SK-N-MC (cell line): ENCODE data around the gene PAPSS1.
A peak's percentile ranks its signal among the peaks of the same experiment; 100 is the strongest.

Experiments used
- DNase-seq: peaks from one replicate; pipeline ENCODE4 v3.0.0-alpha.2; 2011; ENCODE audit warnings: low read depth, low spot score
- H3K27ac ChIP-seq: fragments of 200-600 bp; sonication (generic); 2 replicates; pipeline ENCODE4 v1.5.1; 2016; ENCODE audit warnings: mixed run types
- H3K36me3 ChIP-seq: fragments of 200-600 bp; sonication (generic); 2 replicates; pipeline ENCODE4 v1.6.1; 2017; ENCODE audit warnings: antibody characterized with exemption, low read length, mixed read lengths; ENCODE audit not compliant: insufficient read depth
- H3K4me3 ChIP-seq: fragments of 200-600 bp; sonication (generic); 2 replicates; pipeline ENCODE4 v1.5.1; 2016
- H3K9ac ChIP-seq: fragments of 200-600 bp; sonication (generic); 2 replicates; pipeline ENCODE4 v1.8.0; 2017; ENCODE audit warnings: mixed run types, mixed read lengths; ENCODE audit not compliant: insufficient read length
- H3K9me3 ChIP-seq: fragments of 200-600 bp; sonication (generic); 2 replicates; pipeline ENCODE4 v1.6.1; 2017; ENCODE audit warnings: low read depth, mild to moderate bottlenecking, antibody characterized with exemption, low read length, moderate library complexity, mixed read lengths
- EZH2 ChIP-seq: fragments of 200-600 bp; sonication (generic); IDR thresholded peaks from one replicate; pipeline ENCODE4 v1.6.1; 2017; ENCODE audit warnings: antibody characterized with exemption
- FOXP2 ChIP-seq: optimal IDR thresholded peaks from 2 replicates; pipeline ENCODE3; 2011; ENCODE audit warnings: mild to moderate bottlenecking, moderate library complexity; ENCODE audit not compliant: insufficient read depth; ENCODE audit errors: extremely low read length, control extremely low read depth
- POLR2AphosphoS5 ChIP-seq: IDR thresholded peaks from 2 replicates; pipeline ENCODE4 v1.6.1; 2012; ENCODE audit warnings: mild to moderate bottlenecking, low read depth, low read length, borderline replicate concordance

Gene PAPSS1

DNA sequence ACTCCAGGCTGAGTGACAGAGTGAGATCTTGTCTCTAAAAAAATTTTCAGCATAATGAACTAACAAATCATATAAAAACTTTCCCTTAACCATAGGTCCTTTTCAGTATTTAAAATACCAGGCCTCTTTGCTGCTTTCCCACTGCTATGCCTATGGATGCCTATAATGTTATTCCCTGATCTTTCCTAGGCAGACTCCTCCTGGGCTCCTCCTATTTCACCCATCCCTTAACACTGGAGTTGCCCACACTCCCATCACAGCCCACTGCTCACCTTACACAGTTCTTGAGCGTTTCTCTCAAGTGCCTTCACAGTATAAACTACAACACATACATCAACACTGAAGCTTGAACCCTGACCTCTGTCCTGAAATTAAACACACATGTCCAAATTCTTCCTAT is 31.6 kb downstream of the PAPSS1 start:
- TF ChIP-seq POLR2AphosphoS5 = no peak
- TF ChIP-seq EZH2 = no peak
- no peak for TF ChIP-seq FOXP2
- H3K9ac ChIP-seq = no peak overlapping the region
- H3K36me3 ChIP-seq = peaks cover 48% of the 10 kb centered on the region
- no peak overlapping the region for H3K4me3 ChIP-seq
- no peak overlapping the region for H3K27ac ChIP-seq
- no peak for DNase-seq
- no peaks in the 10 kb centered on the region for H3K9me3 ChIP-seq

DNA sequence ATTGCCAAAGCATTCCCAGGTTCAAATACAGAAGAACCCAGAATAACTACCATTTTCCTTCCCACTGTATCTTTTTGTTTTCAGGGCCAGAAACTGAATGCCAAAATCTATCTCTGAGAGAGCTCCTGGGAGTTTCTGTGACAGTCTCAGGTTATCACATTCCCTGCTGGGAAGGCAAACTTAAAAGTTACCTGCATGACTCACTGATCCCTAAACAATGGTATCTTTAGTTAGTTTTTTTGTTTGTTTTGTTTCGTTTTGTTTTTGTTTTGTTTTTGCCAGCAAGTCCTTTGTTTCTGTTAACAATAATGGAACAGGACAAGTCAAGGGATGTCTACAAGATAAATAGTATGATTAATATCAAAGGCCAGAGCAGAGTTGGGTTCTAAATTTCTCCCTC is 34.3 kb downstream of the PAPSS1 start:
- no peak overlapping the region for H3K27ac ChIP-seq
- H3K36me3 ChIP-seq = peaks cover 34% of the 10 kb centered on the region
- no peak for TF ChIP-seq EZH2
- TF ChIP-seq FOXP2 = no peak
- no peak for TF ChIP-seq POLR2AphosphoS5
- no peak for DNase-seq
- H3K9me3 ChIP-seq = no peaks in the 10 kb centered on the region
- H3K9ac ChIP-seq = no peak overlapping the region
- no peak overlapping the region for H3K4me3 ChIP-seq

DNA sequence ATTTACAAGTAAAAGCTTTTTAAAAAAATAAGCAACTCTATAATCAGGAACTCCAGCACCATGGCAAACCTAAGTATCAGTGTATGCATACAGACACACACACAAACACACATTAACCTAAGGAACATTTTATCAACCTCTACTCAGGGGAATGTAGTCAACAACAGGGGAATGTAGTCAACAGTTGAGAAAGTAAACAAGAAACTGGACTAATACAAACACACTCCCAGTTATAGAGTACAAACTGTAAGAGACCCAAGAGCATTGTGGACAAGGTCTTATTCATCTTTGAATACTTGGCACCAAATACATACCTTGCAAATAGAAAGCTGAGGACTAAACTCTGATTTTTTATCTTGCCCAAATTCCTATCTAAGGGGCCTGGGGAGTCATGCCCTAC is 36.2 kb downstream of the PAPSS1 start:
- Histone ChIP-seq H3K9ac (no peak overlapping the region), H3K27ac (no peak overlapping the region), H3K36me3 (peaks cover 45% of the 10 kb centered on the region), H3K4me3 (no peak overlapping the region), H3K9me3 (no peaks in the 10 kb centered on the region)
- TF ChIP-seq FOXP2 = no peak
- TF ChIP-seq EZH2 = no peak
- TF ChIP-seq POLR2AphosphoS5 = no peak
- DNase-seq = no peak

DNA sequence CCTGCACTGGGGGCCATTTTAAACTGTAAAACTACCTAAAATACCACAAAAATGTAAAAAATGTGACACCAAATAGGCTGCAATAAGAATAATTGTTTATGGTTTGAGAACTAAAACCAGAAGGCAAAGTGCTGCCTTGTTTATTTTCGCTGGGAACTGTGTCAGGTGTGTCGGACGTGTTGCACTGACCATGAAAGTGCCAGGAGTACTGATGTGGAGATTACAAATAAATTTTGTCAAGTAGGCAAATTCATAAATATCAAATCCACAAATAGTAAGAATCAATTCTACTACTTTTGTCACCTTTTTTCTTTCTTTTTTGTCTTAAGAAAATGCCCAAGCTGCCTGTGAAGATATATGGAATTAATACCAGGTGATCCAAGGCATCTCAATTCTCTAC is 37.7 kb downstream of the PAPSS1 start:
- H3K4me3 ChIP-seq = no peak overlapping the region
- no peak for DNase-seq
- TF ChIP-seq FOXP2 (no peak), POLR2AphosphoS5 (no peak), EZH2 (no peak)
- H3K9ac ChIP-seq = no peak overlapping the region
- H3K36me3 ChIP-seq = peaks cover 56% of the 10 kb centered on the region
- no peak overlapping the region for H3K27ac ChIP-seq
- H3K9me3 ChIP-seq = no peaks in the 10 kb centered on the region

DNA sequence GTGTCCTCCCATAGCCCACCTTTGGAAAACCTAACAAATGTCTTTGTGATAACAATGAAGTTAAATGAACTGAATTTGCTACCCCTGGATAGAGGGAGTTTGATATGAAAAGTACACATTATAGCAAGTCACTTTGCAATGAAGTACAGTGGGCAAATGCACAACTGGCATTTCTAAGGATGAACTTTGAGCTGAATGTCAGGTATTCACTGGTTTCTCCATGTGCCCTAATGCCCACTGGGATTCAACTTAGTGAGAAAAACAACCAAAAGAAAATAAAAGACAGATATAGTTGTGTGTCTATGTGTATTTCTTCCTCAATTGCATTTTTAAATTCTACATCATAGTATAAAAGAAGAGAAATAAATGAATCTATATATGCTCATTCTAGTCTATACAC is 51.0 kb downstream of the PAPSS1 start:
- Histone ChIP-seq H3K4me3 (no peak overlapping the region), H3K27ac (no peak overlapping the region), H3K9ac (no peak overlapping the region), H3K36me3 (no peaks in the 10 kb centered on the region; the same call in none of the 2 replicates), H3K9me3 (no peaks in the 10 kb centered on the region)
- DNase-seq = no peak
- no peak for TF ChIP-seq EZH2
- no peak for TF ChIP-seq POLR2AphosphoS5
- TF ChIP-seq FOXP2 = no peak

DNA sequence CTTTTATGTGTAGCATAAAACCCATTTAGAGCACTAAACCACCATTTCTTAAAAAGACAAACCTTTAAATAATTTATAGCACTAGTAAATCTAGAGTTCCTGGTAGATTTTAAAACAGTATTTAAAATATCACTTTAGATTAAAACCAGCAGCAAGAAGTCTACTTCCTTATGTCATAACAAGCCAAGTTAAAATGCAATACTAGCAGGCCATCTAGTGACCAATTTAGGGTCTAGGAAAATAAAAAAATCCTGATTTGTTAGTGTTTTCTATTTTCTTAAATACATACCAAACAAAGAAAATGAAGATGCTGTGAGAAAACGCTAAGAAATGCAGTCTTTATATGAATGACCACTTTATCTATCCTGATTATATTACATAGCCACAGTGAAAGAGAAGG is 53.9 kb downstream of the PAPSS1 start:
- DNase-seq = peak; percentile 34
- Histone ChIP-seq H3K9me3 (no peaks in the 10 kb centered on the region), H3K27ac (peak overlapping the region; percentile 75), H3K36me3 (no peaks in the 10 kb centered on the region; the same call in 1 of the 2 replicates), H3K9ac (peak overlapping the region; percentile 54), H3K4me3 (peak overlapping the region; percentile 31; the same call in 1 of the 2 replicates)
- TF ChIP-seq EZH2 (no peak), POLR2AphosphoS5 (no peak), FOXP2 (no peak)

DNA sequence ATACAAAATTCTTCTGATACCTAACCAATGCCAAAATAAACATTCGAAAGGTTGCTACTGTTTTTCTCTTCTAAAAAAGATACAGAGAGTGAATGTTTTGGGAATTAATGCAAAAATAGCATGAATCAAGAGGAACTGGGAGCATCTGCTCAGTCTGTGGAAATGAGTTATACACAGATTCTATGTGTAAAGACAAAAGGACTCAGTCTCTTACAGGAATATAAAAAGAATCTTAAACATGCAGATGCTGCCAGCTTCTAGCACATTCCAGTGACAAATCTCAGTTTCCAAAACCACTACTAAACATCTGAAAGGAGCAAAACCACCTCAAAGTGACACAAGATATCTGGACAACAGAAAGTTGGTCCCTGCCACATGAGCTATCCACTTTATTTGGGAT is 55.0 kb downstream of the PAPSS1 start:
- no peak overlapping the region for H3K4me3 ChIP-seq
- no peak overlapping the region for H3K27ac ChIP-seq
- H3K36me3 ChIP-seq = no peaks in the 10 kb centered on the region; the same call in 1 of the 2 replicates
- H3K9me3 ChIP-seq = no peaks in the 10 kb centered on the region
- no peak for DNase-seq
- TF ChIP-seq EZH2 (no peak), POLR2AphosphoS5 (no peak), FOXP2 (no peak)
- no peak overlapping the region for H3K9ac ChIP-seq

DNA sequence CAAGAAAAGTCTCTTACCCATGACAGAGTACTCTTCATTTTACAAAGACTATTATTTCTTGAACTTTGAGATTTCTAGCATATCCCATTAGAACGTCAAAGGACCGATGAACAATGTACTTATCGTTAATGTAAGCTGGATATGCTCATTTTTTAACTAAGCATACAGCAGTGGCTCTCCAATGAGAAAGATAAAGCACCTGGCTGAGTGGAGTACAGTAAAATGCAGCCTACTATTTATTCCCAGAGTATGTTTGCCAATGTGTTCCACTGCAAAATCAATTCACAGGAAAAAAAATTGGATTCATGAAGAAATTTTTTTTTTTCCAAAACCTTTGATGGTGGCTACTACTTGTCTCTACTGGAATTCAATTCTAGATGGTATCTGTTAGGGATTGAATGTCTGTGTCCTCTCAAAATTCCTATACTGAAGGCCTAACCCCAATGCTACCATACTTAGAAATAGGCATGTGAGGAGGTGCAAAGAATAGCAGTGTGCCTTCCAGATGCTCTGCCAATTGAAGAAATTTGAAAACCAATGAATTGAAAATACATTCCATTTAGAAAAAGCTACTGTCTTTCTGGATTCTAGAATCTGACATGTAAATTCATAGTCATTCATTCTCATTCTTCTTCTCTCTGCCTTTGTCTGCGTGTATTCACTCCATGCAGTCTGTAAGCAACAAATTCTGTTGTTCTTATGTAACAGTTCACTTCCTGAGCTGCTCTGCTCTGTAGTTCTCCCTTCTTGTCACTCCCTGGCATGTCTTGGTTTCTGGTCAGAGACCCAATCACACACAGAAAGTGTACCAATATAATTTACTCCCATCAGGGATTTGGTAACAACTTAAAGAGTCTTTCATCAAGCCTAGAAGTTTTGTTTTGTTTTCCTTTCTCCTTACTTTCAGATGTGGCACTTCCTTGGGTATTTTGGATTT is 61.4 kb downstream of the PAPSS1 start:
- DNase-seq = no peak
- H3K9me3 ChIP-seq = no peaks in the 10 kb centered on the region
- no peak overlapping the region for H3K27ac ChIP-seq
- H3K36me3 ChIP-seq = peaks cover 20% of the 10 kb centered on the region
- TF ChIP-seq POLR2AphosphoS5 (no peak), FOXP2 (no peak), EZH2 (no peak)
- no peak overlapping the region for H3K9ac ChIP-seq
- H3K4me3 ChIP-seq = no peak overlapping the region
